Endodermal cell (in vitro differentiated cells): Measurements from ENCODE around the gene COTL1. TPM values are rescaled to one million over a fixed set of nuclear protein-coding genes. Genes with fewer than 3 reads are reported as not detected.

Source experiments
- DNase-seq: peaks from one replicate; pipeline ENCODE4 v3.0.0-alpha.2; 2017
- H3K27ac ChIP-seq: 2 replicates; pipeline ENCODE4 v1.5.1; 2013; ENCODE audit warnings: mild to moderate bottlenecking, low read depth, low read length, moderate library complexity
- H3K27me3 ChIP-seq: 2 replicates; pipeline ENCODE4 v1.6.1; 2013; ENCODE audit warnings: mild to moderate bottlenecking, low read length, moderate library complexity; ENCODE audit not compliant: insufficient read depth, control insufficient read depth, poor library complexity, severe bottlenecking
- H3K36me3 ChIP-seq: 2 replicates; pipeline ENCODE4 v1.7.0; 2013; ENCODE audit warnings: mild to moderate bottlenecking, low read length, moderate library complexity; ENCODE audit not compliant: control insufficient read depth, insufficient read depth
- H3K4me1 ChIP-seq: one replicate; pipeline ENCODE4 v1.7.0; 2013; ENCODE audit warnings: low read length; ENCODE audit not compliant: control insufficient read depth, insufficient read depth
- H3K4me3 ChIP-seq: 2 replicates; pipeline ENCODE4 v1.5.1; 2013; ENCODE audit warnings: mild to moderate bottlenecking, low read length, moderate library complexity
- H3K9ac ChIP-seq: 2 replicates; pipeline ENCODE4 v1.6.1; 2013; ENCODE audit warnings: mild to moderate bottlenecking, low read length, moderate library complexity; ENCODE audit not compliant: poor library complexity, severe bottlenecking; ENCODE audit errors: extremely low read depth
- H3K9me3 ChIP-seq: 2 replicates; pipeline ENCODE4 v1.6.1; 2013; ENCODE audit warnings: mild to moderate bottlenecking, low read length, moderate library complexity; ENCODE audit not compliant: control insufficient read depth
- H3K27ac Mint-ChIP-seq: 2 replicates; pipeline ENCODE4 v1.8.0; 2020; ENCODE audit warnings: mixed read lengths
- H3K27me3 Mint-ChIP-seq: 2 replicates; pipeline ENCODE4 v1.8.0; 2021; ENCODE audit warnings: mild to moderate bottlenecking, mixed read lengths; ENCODE audit not compliant: insufficient read depth
- H3K36me3 Mint-ChIP-seq: 2 replicates; pipeline ENCODE4 v1.8.0; 2020; ENCODE audit warnings: low read depth, mixed read lengths
- H3K4me1 Mint-ChIP-seq: 2 replicates; pipeline ENCODE4 v1.8.0; 2020; ENCODE audit warnings: mixed read lengths
- H3K4me3 Mint-ChIP-seq: 2 replicates; pipeline ENCODE4 v1.8.0; 2020; ENCODE audit warnings: mild to moderate bottlenecking, moderate library complexity, mixed read lengths
- H3K9me3 Mint-ChIP-seq: 2 replicates; pipeline ENCODE4 v1.8.0; 2020; ENCODE audit warnings: mild to moderate bottlenecking, mixed read lengths
- CTCF ChIP-seq: fragments of 200-600 bp; sonication (generic); conservative IDR thresholded peaks from 2 replicates; pipeline ENCODE4 v1.5.0; 2021; ENCODE audit warnings: antibody characterized with exemption, mild to moderate bottlenecking
- WGBS, 2 experiments: methylation state at CpG; one replicate each; pipeline versions ENCODE4 v1.1.5 to v1.1.7; 2013; ENCODE audit warnings: missing lambda C conversion rate in 2 of 2, mixed read lengths in 1 of 2; ENCODE audit not compliant: insufficient coverage in 1 of 2, insufficient read length in 1 of 2; 5-methylcytosine and 5-hydroxymethylcytosine counted together
- total RNA-seq, 2 donors: library from RNA; stranded (reverse); fragmentation: NEBNext Ultra II Directional in 1 of 2; extraction: Animal tissue kit (Norgen Biotek cat#: 25700) in 1 of 2; gene quantifications; 2 replicates in 1 of 2; 3 replicates in 1 of 2; pipeline ENCODE4 v1.2.1, GENCODE V29; 2021

COTL1 gene
- total RNA-seq, 2 donors from 2014 or later = 33.4 to 34.9 TPM

GRCh38 chr16:84607694-84608093 lies 10.2 kb downstream of the COTL1 start:
- no peak overlapping the region for H3K9ac ChIP-seq
- H3K9me3 ChIP-seq = no peaks in the 10 kb centered on the region
- no peaks in the 10 kb centered on the region for H3K9me3 Mint-ChIP-seq
- no peak overlapping the region for H3K27ac Mint-ChIP-seq
- H3K27me3 Mint-ChIP-seq = no peaks in the 10 kb centered on the region
- H3K4me1 ChIP-seq = no peaks in the 10 kb centered on the region
- TF ChIP-seq CTCF = no peak
- H3K4me3 Mint-ChIP-seq = no peak overlapping the region
- H3K4me3 ChIP-seq = no peak overlapping the region
- H3K36me3 Mint-ChIP-seq = peaks cover 7% of the 10 kb centered on the region
- H3K27ac ChIP-seq = no peak overlapping the region
- DNase-seq = no peak
- H3K36me3 ChIP-seq = peaks cover 3% of the 10 kb centered on the region
- 93 to 95% methylated on average over 7 of the region's 7 CpGs for WGBS, 2 experiments
- peaks cover 6% of the 10 kb centered on the region for H3K4me1 Mint-ChIP-seq
- H3K27me3 ChIP-seq = no peaks in the 10 kb centered on the region

GRCh38 chr16:84607061-84607460 lies 10.8 kb downstream of the COTL1 start:
- Histone ChIP-seq H3K4me1 (no peaks in the 10 kb centered on the region), H3K9ac (no peak overlapping the region), H3K27ac (no peak overlapping the region), H3K9me3 (no peaks in the 10 kb centered on the region), H3K36me3 (peaks cover 3% of the 10 kb centered on the region), H3K4me3 (no peak overlapping the region), H3K27me3 (no peaks in the 10 kb centered on the region)
- 91 to 99% methylated on average over 8 to 13 of the region's 13 CpGs for WGBS, 2 experiments
- Mint-ChIP-seq H3K27me3 (no peaks in the 10 kb centered on the region), H3K4me1 (peaks cover 6% of the 10 kb centered on the region), H3K36me3 (peaks cover 7% of the 10 kb centered on the region), H3K4me3 (no peak overlapping the region), H3K27ac (no peak overlapping the region), H3K9me3 (no peaks in the 10 kb centered on the region)
- DNase-seq = no peak
- no peak for TF ChIP-seq CTCF

GRCh38 chr16:84606081-84606875 lies 11.6 kb downstream of the COTL1 start:
- Mint-ChIP-seq H3K36me3 (peaks cover 7% of the 10 kb centered on the region), H3K9me3 (no peaks in the 10 kb centered on the region), H3K27ac (no peak overlapping the region), H3K4me3 (no peak overlapping the region), H3K27me3 (no peaks in the 10 kb centered on the region), H3K4me1 (peaks cover 6% of the 10 kb centered on the region)
- H3K9ac ChIP-seq = no peak overlapping the region
- H3K27ac ChIP-seq = no peak overlapping the region
- 89 to 97% methylated on average over 10 to 14 of the region's 14 CpGs for WGBS, 2 experiments
- no peaks in the 10 kb centered on the region for H3K4me1 ChIP-seq
- H3K9me3 ChIP-seq = no peaks in the 10 kb centered on the region
- no peak for DNase-seq
- H3K36me3 ChIP-seq = peaks cover 3% of the 10 kb centered on the region
- H3K27me3 ChIP-seq = no peaks in the 10 kb centered on the region
- no peak overlapping the region for H3K4me3 ChIP-seq
- TF ChIP-seq CTCF = no peak
